NCI-H2107 treated with DMSO at 0.1 percent for 48 hours (cell line): ENCODE data around the gene MT1E.
"Not testable (repeated sequence)": the region's sequence is repeated elsewhere in the genome, so short reads cannot be mapped to it uniquely, and the experiment has no call there.

Source experiments
- DNase-seq: peaks from one replicate; lab custom pipeline; 2025; ENCODE audit not compliant: unreplicated experiment; lab: John Stamatoyannopoulos, UW

MT1E gene

DNA sequence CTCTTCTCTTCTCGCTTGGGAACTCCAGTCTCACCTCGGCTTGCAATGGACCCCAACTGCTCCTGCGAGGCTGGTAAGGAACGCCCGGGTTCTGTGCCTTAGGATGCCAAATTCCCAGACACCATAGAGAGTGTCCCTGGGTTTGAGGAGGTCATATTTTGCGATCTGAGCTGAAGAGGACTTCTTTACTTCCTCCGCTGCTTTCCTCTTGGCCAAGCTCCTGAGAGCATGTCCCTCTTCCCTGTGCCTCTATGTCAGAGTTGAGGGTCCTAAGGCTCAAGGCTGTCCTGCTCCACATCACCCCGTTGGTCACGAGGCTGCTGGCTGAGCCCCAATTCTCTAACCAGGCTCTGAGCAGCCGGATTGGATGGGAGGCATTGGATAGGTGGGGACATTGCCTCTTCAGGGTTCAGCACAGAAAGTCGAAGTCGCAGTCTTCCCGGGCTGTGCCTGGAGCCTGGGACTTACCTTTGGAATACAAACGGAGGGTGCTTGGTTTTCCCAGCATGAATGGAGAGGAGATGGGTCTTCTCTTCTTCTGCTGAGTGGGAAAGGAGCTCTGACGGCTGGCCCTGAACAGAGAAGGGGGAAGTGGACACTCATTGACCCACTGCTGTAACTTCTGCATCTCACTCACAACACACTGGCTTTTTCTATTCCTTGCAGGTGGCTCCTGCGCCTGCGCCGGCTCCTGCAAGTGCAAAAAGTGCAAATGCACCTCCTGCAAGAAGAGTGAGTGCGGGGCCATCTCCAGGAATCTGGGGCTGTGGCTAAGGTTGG lies 44.4 kb downstream of the MT1E start:
- no peak for DNase-seq

DNA sequence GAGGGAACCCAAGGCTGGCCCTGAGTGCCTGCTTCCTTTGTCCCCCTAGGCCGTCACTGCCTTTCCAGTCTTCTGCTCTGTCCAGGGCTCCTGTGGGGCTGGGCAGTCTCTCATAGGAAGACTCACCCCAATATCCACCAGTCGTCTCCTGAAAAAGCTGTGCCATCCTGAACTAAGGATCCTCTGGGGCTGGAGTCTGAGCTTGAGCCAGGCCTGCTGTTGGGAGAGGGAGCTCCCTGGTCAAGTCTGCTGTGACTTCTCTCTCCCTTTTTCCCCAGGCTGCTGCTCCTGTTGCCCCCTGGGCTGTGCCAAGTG lies 45.0 kb downstream of the MT1E start:
- DNase-seq: no peak

DNA sequence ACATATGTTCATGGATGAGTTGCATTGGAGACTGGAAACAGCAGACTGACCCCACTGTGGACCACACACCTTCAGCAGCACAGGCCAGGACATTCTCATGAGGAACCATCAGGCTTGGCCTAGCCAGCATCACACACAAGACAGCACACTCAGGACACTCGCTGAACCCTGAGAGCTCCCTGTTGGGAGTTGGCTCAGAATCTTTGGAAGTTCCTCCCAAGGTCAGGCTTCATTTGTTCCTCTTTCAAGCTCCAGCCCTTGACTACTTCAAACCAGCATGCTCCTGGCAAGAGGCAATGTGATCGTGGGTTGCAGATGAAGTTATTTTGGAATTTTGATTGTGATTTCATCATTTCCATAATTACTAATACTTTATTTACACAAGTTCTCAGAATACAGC lies 46.1 kb downstream of the MT1E start:
- not testable (repeated sequence) for DNase-seq

DNA sequence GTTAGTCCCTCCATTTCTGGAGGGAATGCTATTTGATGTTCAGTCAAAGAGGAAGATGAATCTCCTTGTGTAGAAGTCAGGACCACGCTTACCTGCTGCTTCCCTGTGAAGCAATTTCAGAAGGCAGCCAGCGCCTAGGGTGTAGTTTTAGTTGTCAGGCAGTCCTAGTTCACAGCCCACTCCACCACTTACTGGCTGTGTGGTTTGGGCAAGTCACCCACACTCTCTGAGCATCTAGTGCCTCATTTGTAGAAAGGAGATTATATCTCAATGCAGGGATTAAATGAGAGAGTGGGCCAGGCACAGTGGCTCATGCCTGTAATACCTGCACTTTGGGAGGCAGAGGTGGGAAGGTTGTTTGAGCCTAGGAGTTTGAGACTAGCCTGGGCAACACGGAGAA lies 46.6 kb downstream of the MT1E start:
- DNase-seq: not testable (repeated sequence)

DNA sequence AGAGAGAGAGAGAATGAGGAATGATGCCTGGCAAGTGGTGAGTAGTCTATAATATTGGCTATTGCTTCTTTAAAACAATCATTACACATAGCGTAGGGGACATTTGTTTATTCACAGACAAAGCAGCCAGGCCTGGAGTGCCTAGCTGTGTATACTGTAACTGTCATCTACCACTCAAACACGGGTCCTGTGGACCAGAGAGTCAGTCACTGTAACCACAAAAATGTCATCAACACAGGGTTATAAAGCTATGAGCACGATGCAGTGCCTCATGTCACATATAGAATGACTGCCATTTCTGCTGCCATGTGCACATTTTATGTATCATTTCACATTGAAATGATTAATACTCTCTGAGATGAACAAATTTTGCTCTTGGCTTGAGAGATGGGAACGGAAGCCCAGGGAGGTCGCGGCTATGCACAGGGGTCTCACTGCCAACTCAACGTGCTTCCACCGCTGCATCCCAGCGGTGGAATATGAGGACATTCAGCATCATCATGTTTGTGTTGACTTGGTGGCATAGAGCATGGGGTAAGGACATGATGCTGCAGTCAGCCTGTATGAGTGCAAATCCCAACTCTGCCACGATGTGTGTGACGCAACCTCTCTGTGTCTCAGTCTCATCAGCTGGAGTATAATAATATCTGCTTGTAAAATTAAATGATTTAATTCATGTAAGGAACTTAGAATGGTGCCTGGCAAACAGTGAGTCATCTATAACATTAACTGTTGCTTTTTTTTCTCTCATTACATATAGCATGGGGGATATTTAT lies 47.4 kb downstream of the MT1E start:
- DNase-seq: peak; percentile 19

DNA sequence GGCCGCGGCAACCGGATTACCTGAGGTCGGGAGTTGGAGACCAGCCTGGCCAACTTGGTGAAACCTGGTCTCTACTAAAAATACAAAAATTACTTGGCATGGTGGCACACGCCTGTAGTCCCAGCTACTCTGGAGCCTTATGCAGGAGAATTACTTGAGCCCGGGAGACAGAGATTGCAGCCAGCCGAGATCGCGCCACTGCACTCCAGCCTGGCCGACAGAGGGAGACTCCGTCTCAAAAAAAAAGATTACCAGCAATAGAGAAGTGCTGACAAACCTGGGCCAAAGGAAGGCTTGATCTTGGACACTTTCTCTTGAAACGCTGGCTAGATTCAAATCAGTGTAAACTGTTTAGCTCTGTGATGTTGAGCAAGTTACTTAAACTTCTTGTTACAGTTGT lies 48.3 kb downstream of the MT1E start:
- DNase-seq: no peak

DNA sequence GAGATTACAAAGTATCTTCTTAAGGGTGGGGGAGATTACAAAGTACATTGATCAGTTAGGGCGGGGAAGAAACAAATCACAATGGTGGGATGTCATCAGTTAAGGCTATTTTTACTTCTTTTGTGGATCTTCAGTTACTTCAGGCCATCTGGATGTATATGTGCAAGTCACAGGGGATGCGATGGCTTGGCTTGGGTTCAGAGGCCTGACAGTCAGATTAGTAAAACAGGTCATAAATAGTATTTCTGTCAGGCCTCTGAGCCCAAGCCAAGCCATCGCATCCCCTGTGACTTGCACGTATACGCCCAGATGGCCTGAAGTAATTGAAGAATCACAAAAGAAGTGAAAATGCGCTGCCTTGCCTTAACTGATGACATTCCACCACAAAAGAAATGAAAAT lies 49.0 kb downstream of the MT1E start:
- DNase-seq: not testable (repeated sequence)

DNA sequence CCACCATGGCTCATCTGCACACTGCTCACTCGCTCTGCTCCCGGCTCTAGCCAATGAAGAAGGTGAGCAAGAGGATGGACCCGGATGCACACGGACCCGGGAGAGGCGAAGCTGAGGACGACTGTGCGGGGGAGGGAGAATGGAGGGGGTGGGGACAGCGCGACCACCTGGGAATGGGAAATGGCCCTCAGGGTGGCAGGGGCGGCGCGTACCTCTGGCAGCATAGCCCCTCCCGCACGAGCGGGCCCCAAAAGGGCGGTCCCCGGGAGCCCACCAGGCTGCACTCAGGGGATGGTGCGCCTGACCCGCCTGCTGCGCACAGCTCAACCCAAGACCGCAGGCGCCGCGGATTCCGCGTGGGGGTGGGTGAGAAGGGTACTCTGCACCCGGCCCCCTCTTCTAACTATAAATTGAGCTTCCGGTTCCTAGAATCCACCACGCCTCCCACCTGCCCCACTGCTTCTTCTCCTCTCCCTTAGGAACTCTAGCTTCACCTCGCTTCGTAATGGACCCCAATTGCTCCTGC lies 50.2 kb downstream of the MT1E start:
- DNase-seq: no peak
